GM12801 (cell line): ENCODE results near the gene KRTAP24-1.

Experiments used
- CTCF ChIP-seq: IDR thresholded peaks from one replicate; pipeline ENCODE4 v1.5.1; 2011; ENCODE audit warnings: control low read depth; ENCODE audit not compliant: insufficient read length; ENCODE audit errors: extremely low read depth

KRTAP24-1 gene

GRCh38 chr21:30234643-30235042, 48.1 kb downstream of the KRTAP24-1 start:
- TF ChIP-seq CTCF: no peak

- TF ChIP-seq CTCF: no peak
These were observed 48.7 kb downstream of the KRTAP24-1 start for GRCh38 chr21:30234050-30234449.

GRCh38 chr21:30233228-30234020, 49.3 kb downstream of the KRTAP24-1 start:
- no peak for TF ChIP-seq CTCF

GRCh38 chr21:30232011-30232410, 50.7 kb downstream of the KRTAP24-1 start:
- TF ChIP-seq CTCF: no peak
